ENCODE data around the gene PGAP2. TPM values are rescaled to one million over a fixed set of nuclear protein-coding genes. Genes with fewer than 3 reads are reported as not detected.

Gene PGAP2
- total RNA-seq, 1 experiment from 2014 or later: 30.5 TPM

GRCh38 chr11:3797329-3798090 is 10.8 kb upstream of the PGAP2 start, which contains the start of gene NUP98:
TSS of gene NUP98 (minus strand) at chr11:3797554. CDS start at chr11:3782117, 15,437 bp downstream.
- DNase-seq (ENCODE audit: low read depth, low spot score) (peak; percentile 99), ATAC-seq (peak; percentile 96)
- Histone ChIP-seq H3K4me1 (ENCODE audit: control insufficient read depth in 1 of 2, insufficient read depth in 2 of 2, low read length in 2 of 2) (peaks cover 14 to 28% of the 10 kb centered on the region in 2 experiments), H3K27ac (ENCODE audit: low read depth, low read length) (peak within 1 kb of the TSS; percentile 85), H3K27me3 (ENCODE audit: insufficient read depth, low read length) (no peaks in the 10 kb centered on the region), H3K36me3 (ENCODE audit: control insufficient read depth in 1 of 2, insufficient read depth in 2 of 2, low read length in 2 of 2) (peaks cover 14 to 17% of the 10 kb centered on the region in 2 experiments), H3K9ac (ENCODE audit: low read length) (peak within 1 kb of the TSS; percentile 93), H4K20me1 (ENCODE audit: insufficient read depth) (peaks cover 15% of the 10 kb centered on the region; the same call in 1 of the 2 replicates), H3K79me2 (ENCODE audit: insufficient read depth, low read length) (peaks cover 49% of the 10 kb centered on the region), H3K9me2 (ENCODE audit: insufficient read depth) (no peaks in the 10 kb centered on the region), H3K4me2 (ENCODE audit: low read length) (peak within 1 kb of the TSS; percentile 94), H2AFZ (ENCODE audit: low read depth, low read length, poor library complexity, severe bottlenecking) (no peak within 1 kb of the TSS), H3K4me3 (replicated peaks in 1 of 2; ENCODE audit: low read depth in 1 of 2, low read length in 2 of 2) (peak within 1 kb of the TSS; percentile 86 to 100), H3K9me3 (ENCODE audit: control insufficient read depth in 1 of 2, insufficient read depth in 1 of 2, low read depth in 1 of 2, low read length in 2 of 2) (no peaks in the 10 kb centered on the region)
- RAD21 ChIA-PET (ENCODE audit: low non-redundant PET in 1 of 2, low total read pairs in 2 of 2, uncharacterized antibody in 2 of 2, unreplicated experiment in 2 of 2): no interaction called here
- POLR2A ChIA-PET: interaction anchor here (0.7 to 1.0 kb wide), 5 partner anchors 9 to 22 kb away, joined by 3 to 7 read pairs (median 3); partner anchors contain the start of gene PGAP2
- intact Hi-C loops (cut with micrococcal nuclease): no loop called here
- no TSS peak for BruUV-seq (replicated peaks)
- CTCF ChIA-PET: interaction anchor here (1.8 kb wide), 1 partner anchor 11 kb away, joined by 22 read pairs; the partner anchor contains the start of gene PGAP2
- TF ChIP-seq CTCF (IDR thresholded peaks at IDR 0.05 in 2 of 3, conservative IDR thresholded peaks at IDR 0.05 in 1 of 3; ENCODE audit: borderline replicate concordance in 1 of 3, insufficient read depth in 1 of 3, low read depth in 2 of 3, low read length in 2 of 3): no peak
- peak; percentile 91 for TF ChIP-seq TCF7L2 (IDR thresholded peaks at IDR 0.05; ENCODE audit: borderline replicate concordance, extremely low read depth, insufficient read depth, insufficient read length)
- TF ChIP-seq JUND (IDR thresholded peaks at IDR 0.05): no peak
- TF ChIP-seq CBX3 (IDR thresholded peaks at IDR 0.05; ENCODE audit: low read depth): 0 out of 2 replicates have a peak, but pooled peaks have one; percentile 24
- TF ChIP-seq MAX (IDR thresholded peaks at IDR 0.05): peak; percentile 98
- no peak for TF ChIP-seq YY1 (IDR thresholded peaks at IDR 0.05; ENCODE audit: extremely low read depth, insufficient replicate concordance, low read depth, low read length)
- no peak for TF ChIP-seq EGR1 (IDR thresholded peaks at IDR 0.05; ENCODE audit: low read depth)
- peak; percentile 99 for TF ChIP-seq SP1 (IDR thresholded peaks at IDR 0.05; ENCODE audit: low read depth)
- TF ChIP-seq EZH2phosphoT487 (IDR thresholded peaks at IDR 0.05; ENCODE audit: borderline replicate concordance): no peak
- no peak; the same call in 1 of the 2 replicates for TF ChIP-seq ELF1 (IDR thresholded peaks at IDR 0.05; ENCODE audit: borderline replicate concordance, low read depth)
- no peak for TF ChIP-seq FOSL1 (IDR thresholded peaks at IDR 0.05; ENCODE audit: low read depth)
- TF ChIP-seq, protein P1, sequence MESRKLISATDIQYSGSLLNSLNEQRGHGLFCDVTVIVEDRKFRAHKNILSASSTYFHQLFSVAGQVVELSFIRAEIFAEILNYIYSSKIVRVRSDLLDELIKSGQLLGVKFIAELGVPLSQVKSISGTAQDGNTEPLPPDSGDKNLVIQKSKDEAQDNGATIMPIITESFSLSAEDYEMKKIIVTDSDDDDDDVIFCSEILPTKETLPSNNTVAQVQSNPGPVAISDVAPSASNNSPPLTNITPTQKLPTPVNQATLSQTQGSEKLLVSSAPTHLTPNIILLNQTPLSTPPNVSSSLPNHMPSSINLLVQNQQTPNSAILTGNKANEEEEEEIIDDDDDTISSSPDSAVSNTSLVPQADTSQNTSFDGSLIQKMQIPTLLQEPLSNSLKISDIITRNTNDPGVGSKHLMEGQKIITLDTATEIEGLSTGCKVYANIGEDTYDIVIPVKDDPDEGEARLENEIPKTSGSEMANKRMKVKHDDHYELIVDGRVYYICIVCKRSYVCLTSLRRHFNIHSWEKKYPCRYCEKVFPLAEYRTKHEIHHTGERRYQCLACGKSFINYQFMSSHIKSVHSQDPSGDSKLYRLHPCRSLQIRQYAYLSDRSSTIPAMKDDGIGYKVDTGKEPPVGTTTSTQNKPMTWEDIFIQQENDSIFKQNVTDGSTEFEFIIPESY (IDR thresholded peaks at IDR 0.05; ENCODE audit: extremely low read depth, insufficient replicate concordance, low read length): no peak
- no peak for TF ChIP-seq EZH2 (IDR thresholded peaks at IDR 0.05)
- no peak; the same call in 1 of the 2 replicates for TF ChIP-seq SRF (IDR thresholded peaks at IDR 0.05; ENCODE audit: low read depth)
- peak; percentile 66 for TF ChIP-seq SIN3A (IDR thresholded peaks at IDR 0.05; ENCODE audit: low read depth)
- peak; percentile 80 for TF ChIP-seq POLR2A (IDR thresholded peaks at IDR 0.05; ENCODE audit: borderline replicate concordance, extremely low read depth, insufficient read depth, insufficient read length)
- peak; percentile 96 for TF ChIP-seq CEBPB (IDR thresholded peaks at IDR 0.05; ENCODE audit: low read depth)
- peak; percentile 91 for TF ChIP-seq ZFX (IDR thresholded peaks at IDR 0.05)
- TF ChIP-seq, protein P2, sequence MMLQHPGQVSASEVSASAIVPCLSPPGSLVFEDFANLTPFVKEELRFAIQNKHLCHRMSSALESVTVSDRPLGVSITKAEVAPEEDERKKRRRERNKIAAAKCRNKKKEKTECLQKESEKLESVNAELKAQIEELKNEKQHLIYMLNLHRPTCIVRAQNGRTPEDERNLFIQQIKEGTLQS (IDR thresholded peaks at IDR 0.05): no peak
- TF ChIP-seq POLR2AphosphoS5 (IDR thresholded peaks at IDR 0.05; ENCODE audit: low read depth, low read length): peak; percentile 93
- no peak for TF ChIP-seq ZNF274 (IDR thresholded peaks at IDR 0.05; ENCODE audit: low read depth, low read length)

All from HCT116 (cell line).